CD8-positive, alpha-beta memory T cell (primary cell): ENCODE data around the gene STAG3. TPM values are rescaled to one million over a fixed set of nuclear protein-coding genes. Genes with fewer than 3 reads are reported as not detected.
A peak's percentile ranks its signal among the peaks of the same experiment; 100 is the strongest.
"Not testable (repeated sequence)": the region's sequence is repeated elsewhere in the genome, so short reads cannot be mapped to it uniquely, and the experiment has no call there.

Source experiments
- CTCF ChIA-PET: fragments of 350-600 bp; sonication (Branson Sonifier 250); formaldehyde crosslinking; loops from one replicate; lab custom pipeline; 2021; ENCODE audit warnings: antibody characterized with exemption; lab: Charles Lee
- POLR2A ChIA-PET: fragments of 350-600 bp; sonication (Branson Sonifier 250); formaldehyde crosslinking; loops from one replicate; lab custom pipeline; 2021; ENCODE audit warnings: antibody characterized with exemption; lab: Charles Lee
- DNase-seq, 5 donors: peaks; one replicate each; pipeline versions ENCODE4 v3.0.0 to v3.0.0-alpha.2; 2020 to 2022; ENCODE audit warnings: mixed read lengths in 1 of 5
- H3K27ac ChIP-seq: one replicate; pipeline ENCODE4 v1.7.0; 2013; ENCODE audit warnings: low read depth, mild to moderate bottlenecking, low read length, moderate library complexity
- H3K27me3 ChIP-seq: 2 replicates; pipeline ENCODE4 v1.7.0; 2013; ENCODE audit warnings: low read length, mild to moderate bottlenecking; ENCODE audit not compliant: insufficient read depth, poor library complexity, severe bottlenecking
- H3K36me3 ChIP-seq: 2 replicates; pipeline ENCODE4 v1.7.0; 2013; ENCODE audit warnings: mild to moderate bottlenecking, low read length, moderate library complexity; ENCODE audit not compliant: insufficient read depth
- H3K4me1 ChIP-seq: 2 replicates; pipeline ENCODE4 v1.7.0; 2013; ENCODE audit warnings: mild to moderate bottlenecking, low read length, moderate library complexity; ENCODE audit not compliant: insufficient read depth
- H3K4me3 ChIP-seq: 2 replicates; pipeline ENCODE4 v1.7.0; 2013; ENCODE audit warnings: mild to moderate bottlenecking, low read length
- H3K9me3 ChIP-seq: 2 replicates; pipeline ENCODE4 v1.7.0; 2013; ENCODE audit warnings: mild to moderate bottlenecking, low read length
- H3K27ac Mint-ChIP-seq, 8 donors: one replicate each; pipeline ENCODE4 v1.8.0; 2020 to 2021; ENCODE audit warnings: mixed read lengths in 8 of 8, mild to moderate bottlenecking in 6 of 8, inconsistent platforms in 3 of 8, moderate library complexity in 3 of 8
- H3K27me3 Mint-ChIP-seq, 2 donors: one replicate each; pipeline ENCODE4 v1.8.0; 2020 to 2021; ENCODE audit warnings: mixed read lengths in 2 of 2, mild to moderate bottlenecking in 1 of 2, moderate library complexity in 1 of 2
- H3K36me3 Mint-ChIP-seq, 3 donors: one replicate each; pipeline ENCODE4 v1.8.0; 2020 to 2021; ENCODE audit warnings: mixed read lengths in 3 of 3, inconsistent platforms in 1 of 3, mild to moderate bottlenecking in 1 of 3
- H3K4me1 Mint-ChIP-seq, 3 donors: one replicate each; pipeline ENCODE4 v1.8.0; 2020 to 2021; ENCODE audit warnings: mixed read lengths in 3 of 3, inconsistent platforms in 1 of 3, mild to moderate bottlenecking in 1 of 3
- H3K4me3 Mint-ChIP-seq, 7 donors: one replicate each; pipeline ENCODE4 v1.8.0; 2020 to 2021; ENCODE audit warnings: mixed read lengths in 7 of 7, mild to moderate bottlenecking in 6 of 7, moderate library complexity in 4 of 7, inconsistent platforms in 2 of 7
- H3K9me3 Mint-ChIP-seq, 5 donors: one replicate each; pipeline ENCODE4 v1.8.0; 2020 to 2022; ENCODE audit warnings: mixed read lengths in 5 of 5, mild to moderate bottlenecking in 3 of 5, moderate library complexity in 2 of 5, inconsistent platforms in 1 of 5
- polyA plus RNA-seq: library from polyadenylated mRNA; unstranded; fragments of 300-500 nt; fragmentation: Illumina TruSeq; gene quantifications from one replicate; pipeline ENCODE4 v1.2.3, GENCODE V29; 2021
- total RNA-seq, 2 experiments: library from RNA; stranded (reverse); gene quantifications; one replicate each; pipeline ENCODE4 v1.2.3, GENCODE V29; 2021

Gene STAG3, protein sequence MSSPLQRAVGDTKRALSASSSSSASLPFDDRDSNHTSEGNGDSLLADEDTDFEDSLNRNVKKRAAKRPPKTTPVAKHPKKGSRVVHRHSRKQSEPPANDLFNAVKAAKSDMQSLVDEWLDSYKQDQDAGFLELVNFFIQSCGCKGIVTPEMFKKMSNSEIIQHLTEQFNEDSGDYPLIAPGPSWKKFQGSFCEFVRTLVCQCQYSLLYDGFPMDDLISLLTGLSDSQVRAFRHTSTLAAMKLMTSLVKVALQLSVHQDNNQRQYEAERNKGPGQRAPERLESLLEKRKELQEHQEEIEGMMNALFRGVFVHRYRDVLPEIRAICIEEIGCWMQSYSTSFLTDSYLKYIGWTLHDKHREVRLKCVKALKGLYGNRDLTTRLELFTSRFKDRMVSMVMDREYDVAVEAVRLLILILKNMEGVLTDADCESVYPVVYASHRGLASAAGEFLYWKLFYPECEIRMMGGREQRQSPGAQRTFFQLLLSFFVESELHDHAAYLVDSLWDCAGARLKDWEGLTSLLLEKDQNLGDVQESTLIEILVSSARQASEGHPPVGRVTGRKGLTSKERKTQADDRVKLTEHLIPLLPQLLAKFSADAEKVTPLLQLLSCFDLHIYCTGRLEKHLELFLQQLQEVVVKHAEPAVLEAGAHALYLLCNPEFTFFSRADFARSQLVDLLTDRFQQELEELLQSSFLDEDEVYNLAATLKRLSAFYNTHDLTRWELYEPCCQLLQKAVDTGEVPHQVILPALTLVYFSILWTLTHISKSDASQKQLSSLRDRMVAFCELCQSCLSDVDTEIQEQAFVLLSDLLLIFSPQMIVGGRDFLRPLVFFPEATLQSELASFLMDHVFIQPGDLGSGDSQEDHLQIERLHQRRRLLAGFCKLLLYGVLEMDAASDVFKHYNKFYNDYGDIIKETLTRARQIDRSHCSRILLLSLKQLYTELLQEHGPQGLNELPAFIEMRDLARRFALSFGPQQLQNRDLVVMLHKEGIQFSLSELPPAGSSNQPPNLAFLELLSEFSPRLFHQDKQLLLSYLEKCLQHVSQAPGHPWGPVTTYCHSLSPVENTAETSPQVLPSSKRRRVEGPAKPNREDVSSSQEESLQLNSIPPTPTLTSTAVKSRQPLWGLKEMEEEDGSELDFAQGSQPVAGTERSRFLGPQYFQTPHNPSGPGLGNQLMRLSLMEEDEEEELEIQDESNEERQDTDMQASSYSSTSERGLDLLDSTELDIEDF
- 1 to 10 TPM; 5.0 to 5.1 TPM for total RNA-seq
- 1.5 TPM for polyA plus RNA-seq

- Histone ChIP-seq H3K9me3 (no peaks in the 10 kb centered on the region), H3K4me1 (peaks cover 33% of the 10 kb centered on the region), H3K4me3 (peak within 1 kb of the TSS; percentile 74), H3K27me3 (no peaks in the 10 kb centered on the region), H3K27ac (no peak within 1 kb of the TSS), H3K36me3 (no peaks in the 10 kb centered on the region)
- peak within 1 kb of the TSS; percentile 5 to 68 (median 29) for H3K27ac Mint-ChIP-seq
- peaks cover 28 to 41% (median 35%) of the 10 kb centered on the region in 3 donors for H3K4me1 Mint-ChIP-seq
- peaks cover 0 to 2% of the 10 kb centered on the region in 2 donors for H3K27me3 Mint-ChIP-seq
- peak within 1 kb of the TSS; percentile 44 to 92 (median 74) for H3K4me3 Mint-ChIP-seq
- CTCF ChIA-PET: interaction anchor here (0.7 to 1.8 kb wide), 8 partner anchors 10 to 230 kb away, joined by 3 to 7 read pairs (median 4); partner anchors contain the start of gene LAMTOR4
- POLR2A ChIA-PET: interaction anchor here (0.5 to 3.1 kb wide), 9 partner anchors 10 to 252 kb away, joined by 3 to 18 read pairs (median 5); partner anchors contain the start of genes GAL3ST4, LAMTOR4 and ZCWPW1
- no peaks in the 10 kb centered on the region for H3K36me3 Mint-ChIP-seq
- DNase-seq: peak; percentile 93 to 98 (median 95)
- no peaks in the 10 kb centered on the region for H3K9me3 Mint-ChIP-seq
Observed at GRCh38 chr7:100177045-100178001, at the start of gene STAG3, which contains the start of gene GPC2. STAG3 (plus strand) TSS chr7:100177918; CDS start chr7:100180557, 2,639 bp downstream. GPC2 (minus strand) TSS chr7:100177381; CDS start chr7:100177199, 182 bp downstream.

DNA sequence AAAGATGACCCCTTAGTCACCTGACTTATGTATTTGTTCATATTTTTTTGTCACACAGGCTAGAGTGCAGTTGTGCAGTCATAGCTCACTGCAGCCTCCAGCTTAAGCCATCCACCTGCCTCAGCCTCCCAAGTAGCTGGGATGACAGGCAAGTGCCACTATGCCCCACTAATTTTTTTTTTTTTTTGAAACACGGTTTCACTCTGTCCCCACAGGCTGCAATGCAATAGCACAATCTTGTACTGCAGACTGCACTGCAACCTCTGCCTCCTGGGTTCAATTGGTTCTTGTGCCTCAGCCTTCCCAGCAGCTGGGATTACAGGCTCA is 49.1 kb upstream of the STAG3 start:
- no peak for DNase-seq
- H3K4me1 ChIP-seq: peaks cover 31% of the 10 kb centered on the region
- POLR2A ChIA-PET: interaction anchor here (0.5 to 4.7 kb wide), 3 partner anchors 9 to 102 kb away, joined by 3 to 50 read pairs (median 3); partner anchors contain the start of genes AP4M1 and MCM7
- no peak overlapping the region for H3K4me3 ChIP-seq
- Mint-ChIP-seq H3K27me3 (peaks cover 0 to 2% of the 10 kb centered on the region in 2 donors), H3K9me3 (no peaks in the 10 kb centered on the region), H3K4me3 (peak overlapping the region; percentile 73 to 99 (median 84)), H3K4me1 (peaks cover 33 to 57% (median 39%) of the 10 kb centered on the region in 3 donors), H3K36me3 (peaks cover 0 to 24% (median 3%) of the 10 kb centered on the region in 3 donors), H3K27ac (peak overlapping the region in 4 of 8 donors; percentile 75 to 85 (median 82))
- H3K27ac ChIP-seq: no peak overlapping the region
- H3K27me3 ChIP-seq: no peaks in the 10 kb centered on the region
- CTCF ChIA-PET: interaction anchor here (0.7 to 7.9 kb wide), 13 partner anchors 10 to 300 kb away, joined by 3 to 88 read pairs (median 6); partner anchors contain the start of genes AP4M1, GPC2, MCM7 and PVRIG
- no peaks in the 10 kb centered on the region for H3K9me3 ChIP-seq
- no peaks in the 10 kb centered on the region for H3K36me3 ChIP-seq

DNA sequence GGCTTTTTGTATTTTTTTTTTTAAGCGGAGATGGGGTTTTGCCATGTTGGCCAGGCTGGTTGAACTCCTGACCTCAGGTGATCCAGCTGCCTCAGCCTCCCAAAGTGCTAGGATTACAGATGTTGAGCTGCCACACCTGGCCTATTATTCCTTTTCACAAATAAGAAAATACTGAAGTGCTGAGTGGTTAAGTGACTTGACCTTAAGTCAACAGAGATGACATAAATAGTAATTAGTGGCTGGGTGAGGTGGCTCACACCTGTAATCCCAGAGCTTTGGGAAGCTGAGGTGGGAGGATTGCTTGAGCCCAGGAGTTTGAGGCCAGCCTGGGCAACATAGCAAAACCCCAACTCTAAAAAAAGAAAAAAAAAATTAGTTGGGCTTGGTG is 47.5 kb upstream of the STAG3 start:
- peaks cover 24% of the 10 kb centered on the region for H3K4me1 ChIP-seq
- H3K36me3 Mint-ChIP-seq: peaks cover 0 to 10% (median 0%) of the 10 kb centered on the region in 3 donors
- H3K9me3 Mint-ChIP-seq, H3K27me3 ChIP-seq, H3K9me3 ChIP-seq, H3K4me3 ChIP-seq, H3K27ac Mint-ChIP-seq, H3K36me3 ChIP-seq, H3K27me3 Mint-ChIP-seq, DNase-seq, H3K27ac ChIP-seq, H3K4me3 Mint-ChIP-seq: not testable (repeated sequence)
- POLR2A ChIA-PET: interaction anchor here (0.5 to 1.3 kb wide), 4 partner anchors 15 to 404 kb away, joined by 3 to 4 read pairs (median 3); partner anchors contain the start of genes GPC2 and STAG3
- H3K4me1 Mint-ChIP-seq: peaks cover 25 to 46% (median 28%) of the 10 kb centered on the region in 3 donors
- CTCF ChIA-PET: interaction anchor here (0.6 to 7.9 kb wide), 25 partner anchors 8 to 295 kb away, joined by 3 to 88 read pairs (median 4); partner anchors contain the start of genes AP4M1, CNPY4, GPC2 and LAMTOR4

GRCh38 chr7:100130608-100131453 is 46.9 kb upstream of the STAG3 start:
- Mint-ChIP-seq H3K9me3 (no peaks in the 10 kb centered on the region), H3K27me3 (peaks cover 0 to 2% of the 10 kb centered on the region in 2 donors), H3K4me1 (peaks cover 21 to 39% (median 23%) of the 10 kb centered on the region in 3 donors), H3K4me3 (peak overlapping the region in 2 of 7 donors; percentile 56 to 69), H3K36me3 (peaks cover 0 to 10% (median 0%) of the 10 kb centered on the region in 3 donors), H3K27ac (peak overlapping the region in 2 of 8 donors; percentile 60 to 75)
- peak; percentile 72 to 85 (median 81) for DNase-seq
- Histone ChIP-seq H3K9me3 (no peaks in the 10 kb centered on the region), H3K4me1 (peaks cover 20% of the 10 kb centered on the region), H3K4me3 (peak overlapping the region; percentile 23), H3K27me3 (no peaks in the 10 kb centered on the region), H3K27ac (no peak overlapping the region), H3K36me3 (no peaks in the 10 kb centered on the region)
- ChIA-PET POLR2A (interaction anchor here (0.5 to 1.3 kb wide), 6 partner anchors 11 to 403 kb away, joined by 3 to 8 read pairs (median 4); partner anchors contain the start of genes GPC2 and STAG3), CTCF (interaction anchor here (0.5 to 7.9 kb wide), 33 partner anchors 7 to 1147 kb away, joined by 3 to 88 read pairs (median 4); partner anchors contain the start of genes AP4M1, CNPY4, GPC2 and LAMTOR4)

GRCh38 chr7:100132126-100132525 is 45.6 kb upstream of the STAG3 start:
- Histone ChIP-seq H3K9me3 (no peaks in the 10 kb centered on the region), H3K4me3 (no peak overlapping the region), H3K36me3 (no peaks in the 10 kb centered on the region), H3K27me3 (no peaks in the 10 kb centered on the region), H3K4me1 (peaks cover 20% of the 10 kb centered on the region), H3K27ac (no peak overlapping the region)
- H3K27ac Mint-ChIP-seq: peak overlapping the region in 2 of 8 donors; percentile 23 to 50
- no peak for DNase-seq
- no peaks in the 10 kb centered on the region for H3K9me3 Mint-ChIP-seq
- H3K4me3 Mint-ChIP-seq: peak overlapping the region in 1 of 7 donors; percentile 29
- peaks cover 13 to 27% (median 17%) of the 10 kb centered on the region in 3 donors for H3K4me1 Mint-ChIP-seq
- peaks cover 0 to under 1% (median 0%) of the 10 kb centered on the region in 3 donors for H3K36me3 Mint-ChIP-seq
- no peaks in the 10 kb centered on the region for H3K27me3 Mint-ChIP-seq
- POLR2A ChIA-PET: interaction anchor here (0.5 kb wide), 1 partner anchor 477 kb away, joined by 7 read pairs; no protein-coding TSS in a partner anchor
- CTCF ChIA-PET: interaction anchor here (0.9 to 7.9 kb wide), 24 partner anchors 8 to 280 kb away, joined by 3 to 88 read pairs (median 5); partner anchors contain the start of genes COPS6, GAL3ST4, GPC2 and LAMTOR4
